Neural progenitor cell (in vitro differentiated cells): Measurements from ENCODE around the gene NHSL1. TPM values are rescaled to one million over a fixed set of nuclear protein-coding genes. Genes with fewer than 3 reads are reported as not detected.

ENCODE experiments used
- DNase-seq: peaks from one replicate; pipeline ENCODE4 v3.0.0-alpha.2; 2016; ENCODE audit warnings: low spot score
- H2AFZ ChIP-seq: fragments of 200-600 bp; sonication (generic); replicated peaks from 2 replicates; pipeline ENCODE4 v1.6.1; 2016; ENCODE audit warnings: antibody characterized with exemption
- H3F3A ChIP-seq: fragments of 200-600 bp; sonication (generic); 2 replicates; pipeline ENCODE4 v1.6.1; 2016; ENCODE audit warnings: antibody characterized with exemption, low read depth
- H3K27ac ChIP-seq: fragments of 200-600 bp; sonication (generic); 2 replicates; pipeline ENCODE4 v1.5.1; 2016; ENCODE audit warnings: mild to moderate bottlenecking
- H3K27me3 ChIP-seq: fragments of 200-600 bp; sonication (generic); 2 replicates; pipeline ENCODE4 v1.6.1; 2016; ENCODE audit warnings: mild to moderate bottlenecking, moderate library complexity
- H3K36me3 ChIP-seq: fragments of 200-600 bp; sonication (generic); 2 replicates; pipeline ENCODE4 v1.5.1; 2016
- H3K4me1 ChIP-seq: fragments of 200-600 bp; sonication (generic); 2 replicates; pipeline ENCODE4 v1.6.1; 2016; ENCODE audit warnings: mixed run types
- H3K4me2 ChIP-seq: fragments of 200-600 bp; sonication (generic); 2 replicates; pipeline ENCODE4 v1.6.1; 2016
- H3K4me3 ChIP-seq: fragments of 200-600 bp; sonication (generic); 2 replicates; pipeline ENCODE4 v1.5.1; 2016
- H3K79me2 ChIP-seq: fragments of 200-600 bp; sonication (generic); 2 replicates; pipeline ENCODE4 v1.6.1; 2016; ENCODE audit warnings: low read depth
- H3K9ac ChIP-seq: fragments of 200-600 bp; sonication (generic); 2 replicates; pipeline ENCODE4 v1.6.1; 2016
- H3K9me3 ChIP-seq: fragments of 200-600 bp; sonication (generic); 2 replicates; pipeline ENCODE4 v1.5.1; 2016; ENCODE audit warnings: low read depth
- H4K20me1 ChIP-seq: fragments of 200-600 bp; sonication (generic); 2 replicates; pipeline ENCODE4 v1.6.1; 2016; ENCODE audit warnings: low read depth
- H3K27ac Mint-ChIP-seq: 3 replicates; pipeline ENCODE4 v1.8.0; 2021; ENCODE audit warnings: mixed read lengths
- H3K27me3 Mint-ChIP-seq: 2 replicates; pipeline ENCODE4 v1.8.0; 2022; ENCODE audit warnings: low read depth, mild to moderate bottlenecking, inconsistent platforms, moderate library complexity, mixed read lengths; ENCODE audit not compliant: insufficient read depth
- H3K36me3 Mint-ChIP-seq: 3 replicates; pipeline ENCODE4 v1.8.0; 2021; ENCODE audit warnings: mixed read lengths
- H3K4me1 Mint-ChIP-seq: 3 replicates; pipeline ENCODE4 v1.8.0; 2021; ENCODE audit warnings: mixed read lengths
- H3K4me3 Mint-ChIP-seq: 3 replicates; pipeline ENCODE4 v1.8.0; 2021; ENCODE audit warnings: mild to moderate bottlenecking, moderate library complexity, mixed read lengths
- H3K9me3 Mint-ChIP-seq: 3 replicates; pipeline ENCODE4 v1.8.0; 2020; ENCODE audit warnings: mixed read lengths
- CTCF ChIP-seq: fragments of 200-600 bp; sonication (generic); IDR thresholded peaks from 2 replicates; pipeline ENCODE4 v1.5.1; 2017; ENCODE audit warnings: antibody characterized with exemption, mild to moderate bottlenecking
- EZH2 ChIP-seq: fragments of 200-600 bp; sonication (generic); IDR thresholded peaks from 2 replicates; pipeline ENCODE4 v1.6.1; 2017; ENCODE audit warnings: antibody characterized with exemption, mild to moderate bottlenecking, moderate library complexity
- EZH2phosphoT487 ChIP-seq: fragments of 200-600 bp; sonication (generic); IDR thresholded peaks from 2 replicates; pipeline ENCODE4 v1.6.1; 2017; ENCODE audit warnings: antibody characterized with exemption
- total RNA-seq: library from RNA; depleted of rRNA; stranded (reverse); fragments of >200 nt; gene quantifications from 2 replicates; pipeline ENCODE4 v1.2.3, GENCODE V29; 2015; ENCODE audit warnings: low replicate concordance

NHSL1 gene
- total RNA-seq, 1 donor from 2014 or later, result 12.1 TPM

GRCh38 chr6:138377042-138377441, 122.3 kb downstream of the NHSL1 start:
- Histone ChIP-seq H3K4me1 (no peaks in the 10 kb centered on the region), H3K79me2 (no peaks in the 10 kb centered on the region), H3K36me3 (no peaks in the 10 kb centered on the region), H3K4me3 (no peak overlapping the region), H3F3A (no peaks in the 10 kb centered on the region), H3K27me3 (no peaks in the 10 kb centered on the region), H4K20me1 (no peaks in the 10 kb centered on the region), H3K9ac (no peak overlapping the region), H2AFZ (no peak overlapping the region), H3K4me2 (no peak overlapping the region), H3K9me3 (no peaks in the 10 kb centered on the region), H3K27ac (no peak overlapping the region)
- no peak for DNase-seq
- peaks cover 2% of the 10 kb centered on the region for H3K4me1 Mint-ChIP-seq
- H3K36me3 Mint-ChIP-seq, result no peaks in the 10 kb centered on the region
- H3K27ac Mint-ChIP-seq, result no peak overlapping the region
- H3K27me3 Mint-ChIP-seq, result no peaks in the 10 kb centered on the region
- no peak overlapping the region for H3K4me3 Mint-ChIP-seq
- TF ChIP-seq CTCF, result no peak
- no peak for TF ChIP-seq EZH2
- no peak for TF ChIP-seq EZH2phosphoT487
- H3K9me3 Mint-ChIP-seq, result no peaks in the 10 kb centered on the region

GRCh38 chr6:138374815-138375214, 124.5 kb downstream of the NHSL1 start:
- H3K4me3 Mint-ChIP-seq, result no peak overlapping the region

GRCh38 chr6:138374230-138374629, 125.1 kb downstream of the NHSL1 start:
- H3K4me2 ChIP-seq, result no peak overlapping the region
- no peaks in the 10 kb centered on the region for H3K9me3 ChIP-seq
- Mint-ChIP-seq H3K27ac (no peak overlapping the region), H3K27me3 (no peaks in the 10 kb centered on the region), H3K9me3 (no peaks in the 10 kb centered on the region), H3K36me3 (no peaks in the 10 kb centered on the region), H3K4me1 (peaks cover 8% of the 10 kb centered on the region), H3K4me3 (no peak overlapping the region)
- no peaks in the 10 kb centered on the region for H3K27me3 ChIP-seq
- H2AFZ ChIP-seq, result no peak overlapping the region
- H3F3A ChIP-seq, result no peaks in the 10 kb centered on the region
- no peak for DNase-seq
- H3K36me3 ChIP-seq, result no peaks in the 10 kb centered on the region
- no peak overlapping the region for H3K4me3 ChIP-seq
- no peaks in the 10 kb centered on the region for H4K20me1 ChIP-seq
- no peak for TF ChIP-seq EZH2phosphoT487
- no peak for TF ChIP-seq EZH2
- TF ChIP-seq CTCF, result no peak
- no peak overlapping the region for H3K27ac ChIP-seq
- H3K4me1 ChIP-seq, result no peaks in the 10 kb centered on the region
- H3K9ac ChIP-seq, result no peak overlapping the region
- no peaks in the 10 kb centered on the region for H3K79me2 ChIP-seq

More at GRCh38 chr6:138374815-138375214, 124.5 kb downstream of the NHSL1 start:
- H3K79me2 ChIP-seq, result no peaks in the 10 kb centered on the region
- no peaks in the 10 kb centered on the region for H3K36me3 ChIP-seq
- H3K4me2 ChIP-seq, result no peak overlapping the region
- Mint-ChIP-seq H3K27me3 (no peaks in the 10 kb centered on the region), H3K9me3 (no peaks in the 10 kb centered on the region), H3K36me3 (no peaks in the 10 kb centered on the region), H3K4me1 (peaks cover 8% of the 10 kb centered on the region), H3K27ac (no peak overlapping the region)
- H3F3A ChIP-seq, result no peaks in the 10 kb centered on the region
- H4K20me1 ChIP-seq, result no peaks in the 10 kb centered on the region
- no peak for DNase-seq
- no peak for TF ChIP-seq CTCF
- TF ChIP-seq EZH2, result no peak
- no peak for TF ChIP-seq EZH2phosphoT487
- H2AFZ ChIP-seq, result no peak overlapping the region
- H3K27ac ChIP-seq, result no peak overlapping the region
- H3K9me3 ChIP-seq, result no peaks in the 10 kb centered on the region
- H3K4me1 ChIP-seq, result no peaks in the 10 kb centered on the region
- H3K4me3 ChIP-seq, result no peak overlapping the region
- no peaks in the 10 kb centered on the region for H3K27me3 ChIP-seq
- no peak overlapping the region for H3K9ac ChIP-seq
